ENCODE measurements around the gene HFM1.
"Not testable (repeated sequence)": the region's sequence is repeated elsewhere in the genome, so short reads cannot be mapped to it uniquely, and the experiment has no call there.

HFM1 gene

GRCh38 chr1:91345395-91346005 is 59.1 kb downstream of the HFM1 start:
- DNase-seq = no peak

- DNase-seq = no peak
These were observed 66.1 kb downstream of the HFM1 start for GRCh38 chr1:91338501-91338900.

DNA sequence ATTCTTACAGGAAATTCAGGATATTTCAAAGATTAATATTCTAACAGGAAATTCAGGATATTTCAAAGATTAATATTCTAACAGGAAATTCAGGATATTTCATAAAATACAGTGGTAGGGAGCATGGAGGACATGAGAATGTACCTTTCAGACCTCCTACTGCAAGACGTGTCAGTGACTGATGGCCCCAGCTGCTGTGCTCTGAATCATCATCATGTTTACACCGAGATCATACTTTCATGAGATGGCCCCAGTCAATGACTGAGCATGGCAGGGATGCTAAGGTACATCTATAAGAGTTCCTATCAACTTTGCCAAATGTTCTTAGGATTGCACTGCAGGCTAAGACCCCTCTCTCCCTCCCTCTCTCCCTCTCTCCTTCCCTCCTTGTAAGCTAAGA is 69.0 kb downstream of the HFM1 start:
- no peak for DNase-seq

DNA sequence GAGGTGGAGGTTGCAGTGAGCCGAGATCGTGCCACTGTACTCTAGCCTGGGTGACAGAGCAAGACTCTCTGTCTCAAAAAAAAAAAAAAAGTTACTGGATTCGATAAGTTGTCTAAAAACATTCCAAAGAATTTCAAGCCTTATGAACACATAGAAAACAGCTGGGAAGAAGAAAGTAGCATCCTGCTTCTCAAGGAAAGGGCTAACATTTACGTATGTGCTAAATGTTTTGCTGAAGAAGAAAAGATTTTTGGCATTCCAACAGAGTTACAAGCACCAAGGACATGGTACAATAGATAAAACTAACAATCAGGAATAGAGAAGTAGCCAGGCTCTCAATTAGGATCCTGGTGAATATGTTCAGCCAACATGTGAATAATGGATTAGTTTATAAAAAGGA is 69.8 kb downstream of the HFM1 start:
- DNase-seq = no peak

- DNase-seq = no peak
These were observed 79.2 kb downstream of the HFM1 start for GRCh38 chr1:91325456-91325855.

DNA sequence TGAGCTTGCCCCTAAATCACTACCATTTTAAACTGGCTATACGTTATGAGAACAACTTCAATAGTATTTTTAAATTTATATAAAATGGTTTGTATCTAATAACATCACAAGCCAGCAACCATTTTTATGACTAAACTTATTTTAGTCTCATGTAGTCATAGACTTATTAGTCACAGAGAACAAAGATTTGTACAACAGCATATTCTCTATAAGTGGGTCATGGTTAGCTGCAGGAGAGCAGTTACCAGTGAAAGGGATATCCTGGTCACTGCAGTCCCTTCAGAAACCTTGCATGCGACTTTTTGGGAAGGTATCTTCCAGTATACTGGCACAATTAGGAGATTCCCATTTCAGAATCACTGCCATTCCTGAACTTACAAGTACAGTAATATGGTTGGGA is 90.0 kb downstream of the HFM1 start:
- DNase-seq = no peak

DNA sequence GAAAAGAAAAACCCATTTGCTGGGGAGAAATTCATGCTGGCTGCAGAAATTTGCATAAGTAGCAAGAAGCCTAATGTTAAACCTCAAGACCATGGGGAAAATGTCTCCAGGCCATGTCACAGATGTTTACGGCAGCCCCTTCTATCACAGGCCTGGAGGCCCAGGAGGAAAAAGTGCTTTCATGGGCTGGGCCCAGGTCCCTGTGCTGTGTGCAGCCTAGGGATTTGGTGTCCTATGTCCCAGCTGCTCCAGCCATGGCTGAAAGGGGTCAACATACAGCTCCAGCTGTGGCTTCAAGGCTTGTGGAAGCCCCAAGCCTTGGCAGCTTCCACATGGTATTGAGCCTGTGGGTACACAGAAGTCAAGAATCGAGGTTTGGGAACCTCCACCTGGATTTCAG is 93.0 kb downstream of the HFM1 start:
- DNase-seq = no peak

GRCh38 chr1:91308544-91308943 is 96.1 kb downstream of the HFM1 start:
- no peak for DNase-seq

DNA sequence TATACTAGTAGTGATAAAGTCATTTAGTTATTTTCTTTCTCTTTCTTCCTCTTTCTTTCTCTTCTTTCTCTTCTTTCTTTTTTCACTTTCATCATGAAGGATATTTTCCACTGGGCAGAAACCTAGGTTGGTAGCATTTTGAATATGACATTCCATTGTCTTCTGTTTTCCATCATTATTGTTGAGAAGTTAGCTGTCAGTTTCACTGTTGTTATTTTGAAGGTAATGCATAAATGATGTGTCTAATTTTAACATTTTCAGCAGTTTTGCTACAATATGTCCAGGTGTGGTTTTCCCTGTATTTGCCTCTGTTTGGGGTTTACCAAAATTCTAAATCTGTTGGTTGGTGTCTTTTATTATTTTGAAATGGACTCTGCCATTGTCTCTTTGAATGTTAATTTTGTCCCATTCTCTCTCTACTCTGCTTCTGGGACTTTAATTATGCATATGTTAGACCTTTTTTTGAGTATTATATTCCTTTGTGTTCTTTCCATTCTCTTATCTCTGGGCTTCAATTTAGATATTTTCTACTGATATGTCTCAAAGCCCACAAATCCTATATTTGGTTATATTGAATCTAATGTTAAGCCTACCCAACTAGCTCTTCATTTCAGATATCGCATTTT is 96.7 kb downstream of the HFM1 start:
- no peak for DNase-seq

DNA sequence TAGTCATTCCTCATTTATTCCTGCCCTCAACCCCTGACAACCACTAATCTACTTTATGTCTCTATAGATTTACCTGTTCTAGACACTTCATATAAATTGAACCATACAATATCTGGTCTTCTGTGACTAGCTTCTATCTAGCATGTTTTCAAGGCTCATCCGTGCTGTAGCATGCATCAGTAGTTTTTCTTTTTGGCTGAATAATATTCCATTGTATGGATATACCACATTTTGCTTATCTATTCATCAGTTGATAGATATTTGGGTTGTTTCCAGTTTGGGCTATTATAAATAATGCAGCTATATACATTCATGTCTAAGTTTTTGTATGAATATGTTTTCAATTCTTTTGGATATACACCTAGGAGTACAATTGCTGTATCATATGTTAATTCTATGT is 101.5 kb downstream of the HFM1 start:
- no peak for DNase-seq

DNA sequence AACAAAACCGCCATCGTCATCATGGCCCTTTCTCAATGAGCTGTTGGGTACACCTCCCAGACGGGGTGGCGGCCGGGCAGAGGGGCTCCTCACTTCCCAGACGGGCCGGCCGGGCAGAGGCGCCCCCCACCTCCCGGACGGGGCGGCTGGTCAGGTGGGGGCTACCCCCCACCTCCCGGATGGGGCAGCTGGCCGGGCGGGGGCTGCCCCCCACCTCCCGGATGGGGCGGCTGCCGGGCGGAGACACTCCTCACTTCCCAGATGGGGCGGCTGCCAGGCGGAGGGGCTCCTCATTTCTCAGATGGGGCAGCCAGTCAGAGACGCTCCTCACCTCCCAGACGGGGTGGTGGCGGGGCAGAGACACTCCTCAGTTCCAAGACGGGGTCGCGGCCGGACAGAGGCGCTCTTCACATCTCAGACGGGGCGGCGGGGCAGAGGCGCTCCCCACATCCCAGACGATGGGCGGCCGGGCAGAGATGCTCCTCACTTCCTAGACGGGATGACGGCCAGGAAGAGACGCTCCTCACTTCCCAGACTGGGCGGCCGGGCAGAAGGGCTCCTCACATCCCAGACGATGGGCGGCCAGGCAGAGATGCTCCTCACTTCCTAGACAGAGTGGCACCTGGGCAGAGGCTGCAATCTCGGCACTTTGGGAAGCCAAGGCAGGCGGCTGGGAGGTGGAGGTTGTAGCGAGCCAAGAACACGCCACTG is 115.6 kb downstream of the HFM1 start:
- DNase-seq = not testable (repeated sequence)

GRCh38 chr1:91286962-91287317 is 117.7 kb downstream of the HFM1 start:
- DNase-seq = not testable (repeated sequence)

DNA sequence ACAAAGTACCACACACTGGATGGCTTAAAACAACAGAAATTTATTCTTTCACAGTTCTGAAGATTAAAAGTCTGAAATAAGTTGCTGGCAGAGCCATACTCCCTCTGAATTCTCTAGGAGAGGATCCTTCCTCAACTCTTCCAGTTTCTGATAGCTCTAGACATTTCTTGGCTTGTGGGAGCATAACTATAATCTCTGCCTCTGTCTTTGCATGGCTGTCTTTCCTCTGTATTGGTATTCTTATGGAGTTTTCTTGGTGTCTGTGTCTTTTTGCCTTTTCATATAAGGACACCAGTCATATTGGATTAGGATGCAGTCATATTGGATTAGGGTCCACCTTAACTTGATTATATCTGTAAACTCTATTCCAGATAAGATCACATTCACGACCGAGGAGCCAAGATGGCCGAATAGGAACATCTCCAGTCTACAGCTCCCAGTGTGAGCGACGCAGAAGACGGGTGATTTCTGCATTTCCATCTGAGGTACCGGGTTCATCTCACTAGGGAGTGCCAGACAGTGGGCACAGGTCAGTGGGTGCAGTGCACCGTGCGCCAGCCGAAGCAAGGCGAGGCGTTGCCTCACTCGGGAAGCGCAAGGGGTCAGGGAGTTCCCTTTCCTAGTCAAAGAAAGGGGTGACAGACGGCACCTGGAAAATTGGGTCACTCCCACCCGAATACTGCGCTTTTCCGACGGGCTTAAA is 118.2 kb downstream of the HFM1 start:
- DNase-seq = not testable (repeated sequence)

DNA sequence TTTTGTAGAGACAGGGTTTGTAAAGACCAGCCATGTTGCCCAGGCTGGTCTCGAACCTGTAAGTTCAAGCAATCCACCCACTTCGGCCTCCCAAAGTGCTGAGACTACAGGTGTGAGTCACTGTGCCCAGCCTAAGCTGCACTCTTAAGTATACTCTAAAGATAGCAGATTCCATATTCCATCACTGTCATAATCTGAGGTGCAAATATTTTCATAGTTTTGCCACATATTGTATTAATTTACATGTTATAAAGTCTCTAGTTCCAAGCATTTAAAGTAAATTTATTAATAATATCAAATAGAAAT is 121.3 kb downstream of the HFM1 start:
- DNase-seq = no peak

GRCh38 chr1:91282695-91283420 is 121.8 kb downstream of the HFM1 start:
- DNase-seq = peak; percentile 67

GRCh38 chr1:91281782-91282181 is 122.9 kb downstream of the HFM1 start:
- DNase-seq = no peak

DNA sequence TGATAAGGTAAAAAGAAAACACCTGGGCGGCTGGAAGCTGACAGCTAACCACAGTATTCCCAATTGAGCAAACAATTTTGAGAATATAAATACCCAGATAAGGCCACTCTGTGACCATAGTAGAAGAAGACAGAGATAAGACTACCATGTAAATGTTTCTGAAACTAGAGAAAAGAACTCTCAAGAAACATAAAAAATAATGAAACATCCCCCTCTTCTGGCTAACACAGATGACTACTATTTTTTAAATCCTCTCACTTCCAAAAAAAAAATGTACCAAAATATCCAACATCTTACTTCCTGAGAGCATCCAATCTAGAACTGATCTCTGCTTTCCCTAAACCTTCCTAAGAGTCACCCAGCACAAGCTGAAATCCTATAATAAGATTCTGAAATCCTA is 125.9 kb downstream of the HFM1 start:
- DNase-seq = peak; percentile 3

- no peak for DNase-seq
These were observed 130.8 kb downstream of the HFM1 start for GRCh38 chr1:91273875-91274274.

DNA sequence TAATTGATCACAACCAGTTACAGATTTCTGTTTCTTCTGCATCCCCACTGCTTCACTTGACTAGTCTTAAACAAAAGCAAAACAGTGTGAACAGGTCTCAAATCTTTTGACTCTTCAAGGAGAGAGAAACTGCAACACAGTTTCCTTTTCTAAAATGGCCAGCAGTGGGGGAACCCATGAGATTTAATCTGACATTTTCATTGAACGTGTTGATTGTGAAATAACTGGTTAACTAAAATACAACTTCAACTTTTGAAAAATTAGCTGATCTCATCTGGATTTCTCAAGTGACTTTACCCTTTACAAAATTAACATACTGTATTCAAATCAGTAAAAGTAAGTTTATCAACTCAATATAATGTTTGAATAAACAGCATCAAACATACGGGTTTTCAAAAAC is 143.0 kb downstream of the HFM1 start:
- no peak for DNase-seq

DNA sequence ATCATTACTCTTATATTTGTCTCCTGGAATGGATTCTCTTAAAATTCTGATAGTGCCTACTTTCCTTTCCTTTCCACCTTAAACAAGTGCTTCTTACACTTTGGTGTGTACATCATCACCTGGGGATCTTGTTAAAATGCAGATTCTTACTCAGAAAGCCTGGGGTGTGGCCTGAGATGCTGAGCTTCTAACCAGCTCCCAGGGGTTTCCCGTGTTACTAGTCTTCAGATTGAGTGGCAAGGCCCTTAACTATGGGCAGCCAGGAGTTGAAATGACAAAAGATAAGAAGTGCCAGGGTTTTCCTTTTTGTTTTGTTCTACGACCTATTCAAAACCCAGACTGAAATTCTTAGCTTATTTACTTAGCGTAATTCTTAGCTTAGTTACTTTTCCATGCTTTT is 159.2 kb downstream of the HFM1 start:
- no peak for DNase-seq

DNA sequence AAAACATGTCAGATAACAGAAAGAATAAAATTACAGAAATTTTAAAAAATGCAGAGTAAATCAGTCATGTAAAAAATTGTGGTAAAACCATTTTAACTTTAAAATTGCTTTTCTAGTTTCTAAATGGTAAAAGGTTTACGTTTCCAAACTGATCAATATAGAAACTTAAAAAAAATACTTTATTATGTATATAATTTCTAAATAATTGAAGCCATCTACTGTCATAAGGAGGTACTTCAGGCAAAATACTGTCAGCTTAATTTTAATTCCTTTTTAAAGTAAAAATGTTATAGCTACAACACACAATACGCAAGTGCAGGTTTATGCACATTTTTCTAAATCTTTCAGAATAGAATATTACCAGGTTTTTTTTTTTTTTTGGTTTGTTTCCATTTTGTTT is 159.9 kb downstream of the HFM1 start:
- DNase-seq = no peak

GRCh38 chr1:91243171-91243570 is 161.5 kb downstream of the HFM1 start:
- no peak for DNase-seq

DNA sequence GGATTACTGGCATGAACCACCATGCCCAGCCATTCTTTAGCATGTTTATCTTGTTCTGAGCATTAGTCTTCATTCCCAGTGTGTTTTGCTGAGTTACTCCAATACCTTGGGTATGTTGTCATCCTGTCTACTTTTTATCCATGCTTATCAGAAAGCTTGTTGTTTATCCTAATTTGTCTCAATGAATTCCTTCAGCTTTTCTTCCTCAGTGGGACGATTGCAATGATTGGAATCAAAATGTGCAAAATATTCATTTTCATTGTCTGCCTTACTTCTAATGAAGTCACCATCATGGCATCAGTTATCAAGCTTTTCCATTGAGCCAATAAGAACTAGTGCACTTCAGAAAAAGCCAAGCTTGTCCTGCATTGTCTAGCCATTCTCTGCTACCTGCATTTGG is 170.5 kb downstream of the HFM1 start:
- DNase-seq = no peak

DNA sequence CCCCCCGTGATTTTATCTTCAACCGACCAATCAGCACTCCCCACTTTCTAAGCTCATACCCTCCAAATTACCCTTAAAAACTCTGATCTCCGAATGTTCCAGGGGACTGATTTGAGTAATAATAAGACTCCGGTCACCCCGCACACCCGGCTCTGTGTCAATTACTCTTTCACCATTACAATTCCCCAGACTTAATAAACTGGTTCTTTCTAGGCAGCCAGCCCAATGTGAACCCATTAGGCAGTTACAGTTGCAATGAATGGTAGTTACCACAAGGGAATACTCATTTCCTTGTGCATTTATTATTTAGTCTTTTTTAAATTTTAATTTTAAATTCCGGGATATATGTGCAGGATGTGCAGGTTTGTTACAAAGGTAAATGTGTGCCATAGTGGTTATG is 177.9 kb downstream of the HFM1 start:
- DNase-seq = no peak
